CD4-positive, alpha-beta memory T cell (primary cell): ENCODE data around the gene AGPAT1. TPM values are rescaled to one million over a fixed set of nuclear protein-coding genes. Genes with fewer than 3 reads are reported as not detected.
"Not testable (repeated sequence)": the region's sequence is repeated elsewhere in the genome, so short reads cannot be mapped to it uniquely, and the experiment has no call there.

Source experiments
- CTCF ChIA-PET: fragments of 350-600 bp; sonication (Branson Sonifier 250); formaldehyde crosslinking; loops from one replicate; lab custom pipeline; 2021; ENCODE audit warnings: inconsistent platforms; ENCODE audit not compliant: partially characterized antibody; lab: Charles Lee
- POLR2A ChIA-PET: fragments of 350-600 bp; sonication (Branson Sonifier 250); formaldehyde crosslinking; loops from one replicate; lab custom pipeline; 2021; ENCODE audit not compliant: partially characterized antibody; lab: Charles Lee
- DNase-seq, 5 donors: peaks; one replicate each; pipeline versions ENCODE4 v3.0.0 to v3.0.0-alpha.2; 2020 to 2022; ENCODE audit warnings: mixed read lengths in 1 of 5
- H3K27ac ChIP-seq: one replicate; pipeline ENCODE4 v1.7.0; 2013; ENCODE audit warnings: low read depth, low read length
- H3K27me3 ChIP-seq: 2 replicates; pipeline ENCODE4 v1.7.0; 2013; ENCODE audit warnings: mild to moderate bottlenecking, low read length, moderate library complexity; ENCODE audit not compliant: insufficient read depth
- H3K36me3 ChIP-seq: 2 replicates; pipeline ENCODE4 v1.7.0; 2013; ENCODE audit warnings: mild to moderate bottlenecking, low read length, moderate library complexity; ENCODE audit not compliant: insufficient read depth
- H3K4me1 ChIP-seq: 2 replicates; pipeline ENCODE4 v1.7.0; 2013; ENCODE audit warnings: mild to moderate bottlenecking, low read length, moderate library complexity; ENCODE audit not compliant: insufficient read depth
- H3K4me3 ChIP-seq, 2 donors: one replicate each; pipeline ENCODE4 v1.7.0; 2013; ENCODE audit warnings: low read length in 2 of 2, mild to moderate bottlenecking in 1 of 2
- H3K9me3 ChIP-seq, 2 donors: one replicate each; pipeline ENCODE4 v1.7.0; 2013; ENCODE audit warnings: low read length in 2 of 2, control low read depth in 1 of 2; ENCODE audit not compliant: control insufficient read depth in 1 of 2
- H3K27ac Mint-ChIP-seq, 7 donors: one replicate each; pipeline ENCODE4 v1.8.0; 2020 to 2021; ENCODE audit warnings: mixed read lengths in 7 of 7, mild to moderate bottlenecking in 6 of 7, inconsistent platforms in 3 of 7, moderate library complexity in 3 of 7
- H3K27me3 Mint-ChIP-seq, 2 donors: one replicate each; pipeline ENCODE4 v1.8.0; 2020 to 2021; ENCODE audit warnings: mixed read lengths in 2 of 2
- H3K36me3 Mint-ChIP-seq, 2 donors: one replicate each; pipeline ENCODE4 v1.8.0; 2020 to 2021; ENCODE audit warnings: mixed read lengths in 2 of 2, inconsistent platforms in 1 of 2, mild to moderate bottlenecking in 1 of 2
- H3K4me1 Mint-ChIP-seq, 4 donors: one replicate each; pipeline ENCODE4 v1.8.0; 2020 to 2021; ENCODE audit warnings: mixed read lengths in 4 of 4, mild to moderate bottlenecking in 1 of 4
- H3K4me3 Mint-ChIP-seq, 8 donors: one replicate each; pipeline ENCODE4 v1.8.0; 2020 to 2021; ENCODE audit warnings: mixed read lengths in 8 of 8, mild to moderate bottlenecking in 7 of 8, moderate library complexity in 6 of 8, inconsistent platforms in 3 of 8
- H3K9me3 Mint-ChIP-seq, 8 donors: one replicate each; pipeline ENCODE4 v1.8.0; 2020 to 2021; ENCODE audit warnings: mixed read lengths in 8 of 8, mild to moderate bottlenecking in 5 of 8, inconsistent platforms in 3 of 8, moderate library complexity in 1 of 8
- intact Hi-C: fragments of 100-400 bp; cut with micrococcal nuclease; formaldehyde crosslinking; loops from one replicate; pipeline ENCODE4 v1.15.1; 2023
- polyA plus RNA-seq, 2 donors: library from polyadenylated mRNA; unstranded; fragments of 300-500 nt; fragmentation: Illumina TruSeq; gene quantifications; one replicate each; pipeline ENCODE4 v1.2.3, GENCODE V29; 2021
- total RNA-seq, 2 experiments: library from RNA; stranded (reverse); gene quantifications; one replicate each; pipeline ENCODE4 v1.2.3, GENCODE V29; 2021

AGPAT1 gene
- total and polyA plus RNA-seq, 4 experiments from 2014 or later, result 15.3 to 32.8 (median 24.3) TPM

DNA sequence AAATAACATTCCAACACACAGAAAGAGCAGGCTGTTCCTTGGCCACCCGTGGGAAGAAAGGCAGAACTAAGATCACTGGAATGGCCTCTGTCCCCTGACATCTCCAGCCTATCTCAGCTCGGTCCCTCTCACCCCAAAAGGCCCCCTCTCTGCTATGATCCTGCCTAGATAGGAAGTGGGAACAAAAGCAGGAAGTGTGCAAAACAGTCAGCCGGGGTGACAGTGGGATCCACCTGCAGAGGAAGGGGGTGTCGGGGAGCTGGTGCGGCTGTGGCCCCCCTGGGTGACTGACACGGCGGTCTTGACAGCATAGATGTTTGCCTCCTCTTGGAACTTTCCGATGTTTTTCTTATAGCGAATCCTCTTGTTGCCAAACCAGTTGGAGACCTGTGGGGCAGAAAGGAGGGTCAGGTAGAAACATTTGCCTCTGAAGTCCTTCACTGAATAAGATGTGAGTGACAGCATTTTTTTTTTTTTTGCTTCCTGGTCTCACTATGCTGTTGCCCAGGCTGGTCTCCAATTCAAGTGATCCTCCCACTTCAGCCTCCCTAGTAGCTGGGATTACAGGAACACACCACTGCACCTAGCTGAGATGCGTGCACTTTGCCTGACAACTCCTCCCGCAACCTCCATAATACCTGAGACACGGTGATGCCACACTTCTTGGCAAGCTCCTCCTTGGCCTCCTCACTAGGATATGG is 11.3 kb upstream of the AGPAT1 start:
- DNase-seq, result no peak
- Histone ChIP-seq H3K27me3 (no peaks in the 10 kb centered on the region), H3K4me1 (peaks cover 63% of the 10 kb centered on the region), H3K4me3 (no peak overlapping the region), H3K36me3 (peaks cover 45% of the 10 kb centered on the region), H3K27ac (peak overlapping the region; percentile 70), H3K9me3 (no peaks in the 10 kb centered on the region)
- CTCF ChIA-PET, result interaction anchor here (0.6 to 0.8 kb wide), 2 partner anchors 9 to 215 kb away, joined by 3 read pairs; partner anchors contain the start of genes DXO and RNF5
- POLR2A ChIA-PET, result interaction anchor here (0.6 to 12.7 kb wide), 4 partner anchors 7 to 675 kb away, joined by 3 to 408 read pairs (median 104); partner anchors contain the start of genes AGPAT1, ATF6B, FKBPL and RNF5
- Mint-ChIP-seq H3K9me3 (peaks cover 0 to 2% (median 0%) of the 10 kb centered on the region in 8 donors), H3K4me1 (peaks cover 30 to 57% (median 37%) of the 10 kb centered on the region in 4 donors), H3K27me3 (no peaks in the 10 kb centered on the region), H3K36me3 (peaks cover 51 to 69% of the 10 kb centered on the region in 2 donors), H3K27ac (peak overlapping the region; percentile 96 to 97 (median 97)), H3K4me3 (peak overlapping the region; percentile 63 to 96 (median 89))
- intact Hi-C loops, result no loop called here

DNA sequence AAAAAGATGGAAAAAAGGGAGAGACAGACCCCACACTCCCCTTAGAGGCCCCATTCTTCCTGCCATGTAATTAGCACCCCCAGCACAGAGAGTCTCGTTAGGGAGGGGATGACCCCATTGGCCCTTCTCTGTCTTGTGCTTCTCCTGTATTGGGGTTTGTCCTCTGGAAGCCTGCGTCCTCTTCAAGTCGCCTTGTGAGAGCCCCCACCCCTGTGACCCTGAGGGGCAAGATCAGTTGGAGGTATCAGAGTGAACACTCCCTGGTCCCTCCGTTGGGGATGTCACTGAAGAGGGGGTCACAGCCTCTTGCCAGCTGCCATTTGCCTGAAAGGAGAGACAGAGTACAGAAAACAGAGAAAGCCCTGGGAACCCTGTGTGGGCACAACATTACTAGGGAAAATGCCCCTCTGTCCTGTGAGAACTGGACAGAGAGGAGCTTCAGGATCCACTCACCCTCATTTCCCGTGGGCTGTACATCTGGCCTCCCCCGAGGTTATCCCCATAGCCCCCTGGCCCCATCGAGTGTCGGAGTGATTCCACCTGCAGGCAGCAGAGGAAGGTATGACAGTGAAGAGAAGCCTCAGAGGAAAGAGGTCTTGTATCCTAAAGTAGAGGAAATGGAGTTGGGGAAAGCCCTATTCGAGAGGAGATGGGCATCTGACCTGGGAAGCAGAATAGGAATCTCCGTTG is 10.4 kb upstream of the AGPAT1 start:
- intact Hi-C loops, H3K27me3 ChIP-seq, CTCF ChIA-PET, DNase-seq, H3K4me3 ChIP-seq, H3K9me3 ChIP-seq, H3K9me3 Mint-ChIP-seq, H3K27me3 Mint-ChIP-seq: not testable (repeated sequence)
- H3K36me3 Mint-ChIP-seq, result peaks cover 42 to 60% of the 10 kb centered on the region in 2 donors
- peak overlapping the region; percentile 96 to 97 (median 97) for H3K27ac Mint-ChIP-seq
- Histone ChIP-seq H3K4me1 (peaks cover 71% of the 10 kb centered on the region), H3K36me3 (peaks cover 53% of the 10 kb centered on the region), H3K27ac (peak overlapping the region; percentile 70)
- peak overlapping the region; percentile 63 to 96 (median 89) for H3K4me3 Mint-ChIP-seq
- POLR2A ChIA-PET, result interaction anchor here (1.2 to 12.7 kb wide), 4 partner anchors 7 to 786 kb away, joined by 3 to 408 read pairs (median 104); partner anchors contain the start of genes AGPAT1, ATF6B, FKBPL and RNF5
- peaks cover 32 to 53% (median 39%) of the 10 kb centered on the region in 4 donors for H3K4me1 Mint-ChIP-seq

DNA sequence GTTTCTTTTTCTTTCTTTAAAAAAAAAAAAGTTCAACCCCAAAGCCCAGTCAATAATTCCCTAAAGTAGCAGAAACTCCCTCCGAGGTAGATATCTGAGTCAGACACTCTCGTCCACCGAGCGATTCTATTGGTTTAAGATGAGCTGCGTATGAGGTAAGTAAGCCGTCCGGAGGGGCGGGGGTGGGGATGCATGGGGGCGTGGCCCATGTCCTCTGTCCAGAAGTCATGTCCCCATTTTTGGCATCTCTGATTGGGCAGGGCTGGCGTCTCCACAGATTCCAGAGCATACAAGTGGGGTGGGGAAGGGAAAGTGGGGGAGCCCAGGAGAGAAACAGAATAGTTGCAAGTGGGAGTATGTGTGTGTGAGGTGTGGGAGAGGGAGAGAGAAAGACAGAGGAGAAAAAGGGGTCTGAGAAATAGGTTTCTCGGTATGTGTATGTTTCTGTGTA is 9.8 kb upstream of the AGPAT1 start:
- H3K36me3 Mint-ChIP-seq, result peaks cover 40 to 58% of the 10 kb centered on the region in 2 donors
- peak in 4 of 5 donors; percentile 33 to 88 (median 47) for DNase-seq
- H3K9me3 Mint-ChIP-seq, H3K27me3 Mint-ChIP-seq, intact Hi-C loops, H3K27me3 ChIP-seq, H3K4me3 ChIP-seq, H3K9me3 ChIP-seq: not testable (repeated sequence)
- ChIA-PET CTCF (interaction anchor here (1.0 kb wide), 1 partner anchor 61 kb away, joined by 4 read pairs; no protein-coding TSS in a partner anchor), POLR2A (interaction anchor here (0.5 to 12.7 kb wide), 6 partner anchors 10 to 786 kb away, joined by 3 to 188 read pairs (median 3); partner anchors contain the start of genes ATF6B and FKBPL)
- H3K27ac Mint-ChIP-seq, result peak overlapping the region; percentile 96 to 97 (median 97)
- H3K4me1 ChIP-seq, result peaks cover 76% of the 10 kb centered on the region
- peak overlapping the region; percentile 70 for H3K27ac ChIP-seq
- peaks cover 59% of the 10 kb centered on the region for H3K36me3 ChIP-seq
- H3K4me3 Mint-ChIP-seq, result peak overlapping the region; percentile 20 to 96 (median 80)
- peaks cover 34 to 54% (median 44%) of the 10 kb centered on the region in 4 donors for H3K4me1 Mint-ChIP-seq

DNA sequence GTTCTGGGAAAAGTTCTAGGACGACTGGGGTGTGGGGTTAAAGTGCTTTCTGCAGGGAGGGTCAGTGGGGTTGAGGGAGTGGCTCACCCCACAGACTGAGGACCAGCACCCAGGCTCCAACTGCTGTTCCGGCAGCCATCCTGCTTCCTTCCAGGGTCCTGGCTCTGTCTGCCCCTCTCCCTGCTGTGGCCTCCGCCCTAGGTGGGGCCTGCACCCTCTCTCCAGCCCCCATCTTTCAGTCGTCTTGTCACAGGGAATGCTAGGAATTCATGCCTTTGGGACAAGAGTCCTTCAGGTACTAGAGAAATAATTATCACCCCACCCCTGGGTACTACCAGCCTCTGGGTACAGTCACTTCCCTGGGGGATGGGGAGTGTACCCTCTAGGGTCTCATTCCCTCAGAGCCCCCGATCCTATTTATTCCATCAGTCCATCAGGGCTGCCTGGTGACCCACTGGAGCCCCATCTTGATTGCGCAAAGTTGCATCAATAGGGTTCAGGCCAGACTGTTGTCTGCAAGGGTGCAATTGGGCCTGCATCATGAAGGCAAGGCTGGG is 8.3 kb upstream of the AGPAT1 start, which contains the start of gene AGER:
TSS of gene AGER (minus strand) at position 170 of the 557 bp plus-strand sequence. CDS start at position 139, 31 bp downstream.
- Histone ChIP-seq H3K9me3 (no peaks in the 10 kb centered on the region), H3K4me3 (no peak within 1 kb of the TSS), H3K4me1 (peaks cover 88% of the 10 kb centered on the region), H3K27me3 (no peaks in the 10 kb centered on the region), H3K27ac (peak within 1 kb of the TSS; percentile 70), H3K36me3 (peaks cover 60% of the 10 kb centered on the region)
- Mint-ChIP-seq H3K27ac (peak within 1 kb of the TSS; percentile 36 to 97 (median 64)), H3K36me3 (peaks cover 42 to 59% of the 10 kb centered on the region in 2 donors), H3K4me1 (peaks cover 40 to 66% (median 50%) of the 10 kb centered on the region in 4 donors), H3K9me3 (peaks cover 0 to 2% (median 0%) of the 10 kb centered on the region in 8 donors), H3K4me3 (peak within 1 kb of the TSS in 1 of 8 donors; percentile 39), H3K27me3 (no peaks in the 10 kb centered on the region)
- ChIA-PET POLR2A (interaction anchor here (1.3 to 8.4 kb wide), 3 partner anchors 7 to 55 kb away, joined by 3 to 408 read pairs (median 19); partner anchors contain the start of genes GPSM3 and PBX2), CTCF (no interaction called here)
- intact Hi-C loops, result no loop called here
- no peak for DNase-seq

DNA sequence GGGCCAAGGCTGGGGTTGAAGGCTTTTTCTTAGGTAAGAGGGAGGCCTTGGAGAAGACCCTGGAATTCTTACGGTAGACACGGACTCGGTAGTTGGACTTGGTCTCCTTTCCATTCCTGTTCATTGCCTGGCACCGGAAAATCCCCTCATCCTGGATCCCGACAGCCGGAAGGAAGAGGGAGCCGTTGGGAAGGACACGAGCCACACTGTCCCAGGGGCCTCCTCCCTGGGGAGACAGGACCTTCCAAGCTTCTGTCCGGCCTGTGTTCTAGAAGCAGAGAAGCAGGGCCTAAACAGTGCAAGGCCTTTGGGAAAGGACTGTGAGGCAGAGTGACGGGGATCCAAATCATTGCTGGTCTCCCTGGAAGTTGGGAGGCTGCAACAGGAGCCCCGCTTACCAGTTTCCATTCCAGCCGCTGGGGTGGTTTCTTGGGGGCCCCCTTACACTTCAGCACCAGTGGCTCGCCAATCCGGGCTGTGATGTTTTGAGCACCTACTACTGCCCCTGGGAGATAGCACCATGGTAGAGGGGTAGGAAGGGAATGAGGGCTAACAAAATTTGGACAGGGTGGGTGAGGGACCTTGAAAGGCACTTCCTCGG is 7.7 kb upstream of the AGPAT1 start:
- peaks cover 60% of the 10 kb centered on the region for H3K36me3 ChIP-seq
- no peak overlapping the region for H3K4me3 ChIP-seq
- intact Hi-C loops, result no loop called here
- peaks cover 88% of the 10 kb centered on the region for H3K4me1 ChIP-seq
- no peaks in the 10 kb centered on the region for H3K27me3 Mint-ChIP-seq
- H3K4me3 Mint-ChIP-seq, result no peak overlapping the region
- H3K9me3 ChIP-seq, result no peaks in the 10 kb centered on the region
- ChIA-PET CTCF (no interaction called here), POLR2A (interaction anchor here (1.0 to 8.4 kb wide), 2 partner anchors 8 to 56 kb away, joined by 4 to 408 read pairs; partner anchors contain the start of genes ATF6B, GPSM3 and PBX2)
- no peaks in the 10 kb centered on the region for H3K27me3 ChIP-seq
- peak overlapping the region in 5 of 7 donors; percentile 41 to 73 (median 60) for H3K27ac Mint-ChIP-seq
- peaks cover 41 to 66% (median 50%) of the 10 kb centered on the region in 4 donors for H3K4me1 Mint-ChIP-seq
- peak overlapping the region; percentile 70 for H3K27ac ChIP-seq
- H3K9me3 Mint-ChIP-seq, result peaks cover 0 to 2% (median 0%) of the 10 kb centered on the region in 8 donors
- DNase-seq, result peak in 1 of 5 donors; percentile 23
- H3K36me3 Mint-ChIP-seq, result peaks cover 36 to 59% of the 10 kb centered on the region in 2 donors

DNA sequence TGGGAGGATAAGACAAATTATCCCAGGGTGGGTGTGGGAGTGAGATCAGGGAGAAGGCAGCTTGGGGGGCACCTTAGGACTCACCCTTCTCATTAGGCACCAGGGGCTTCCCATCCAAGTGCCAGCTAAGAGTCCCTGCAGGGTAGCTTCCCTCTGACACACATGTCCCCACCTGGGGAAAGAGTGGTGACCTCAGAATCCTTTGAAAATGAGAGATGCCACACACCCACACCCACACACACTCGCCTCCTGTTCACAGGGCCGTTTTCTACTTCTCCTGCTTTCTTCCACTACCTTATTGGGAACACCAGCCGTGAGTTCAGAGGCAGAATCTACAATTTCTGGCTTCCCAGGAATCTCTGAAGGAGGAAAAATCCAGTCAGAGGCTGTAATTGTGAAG is 7.1 kb upstream of the AGPAT1 start:
- Histone ChIP-seq H3K9me3 (no peaks in the 10 kb centered on the region), H3K4me3 (no peak overlapping the region), H3K27me3 (no peaks in the 10 kb centered on the region), H3K27ac (no peak overlapping the region), H3K36me3 (peaks cover 60% of the 10 kb centered on the region), H3K4me1 (peaks cover 83% of the 10 kb centered on the region)
- CTCF ChIA-PET, result interaction anchor here (1.1 to 1.6 kb wide), 2 partner anchors 12 to 65 kb away, joined by 3 to 4 read pairs; no protein-coding TSS in a partner anchor
- no peak for DNase-seq
- POLR2A ChIA-PET, result interaction anchor here (0.5 to 8.4 kb wide), 4 partner anchors 8 to 55 kb away, joined by 3 to 408 read pairs (median 4); partner anchors contain the start of genes ATF6B, FKBPL, GPSM3 and PBX2
- Mint-ChIP-seq H3K27ac (peak overlapping the region in 4 of 7 donors; percentile 47 to 62 (median 61)), H3K27me3 (no peaks in the 10 kb centered on the region), H3K4me1 (peaks cover 41 to 66% (median 51%) of the 10 kb centered on the region in 4 donors), H3K36me3 (peaks cover 34 to 59% of the 10 kb centered on the region in 2 donors), H3K9me3 (peaks cover 0 to 2% (median 0%) of the 10 kb centered on the region in 8 donors), H3K4me3 (no peak overlapping the region)
- intact Hi-C loops, result no loop called here
